Rectal smooth muscle tissue (tissue), 1 donor: ENCODE measurements around the gene MTMR6.

Source experiments
- H3K27ac ChIP-seq: one replicate; pipeline ENCODE4 v1.7.0; 2013; ENCODE audit warnings: low read depth, low read length, inconsistent platforms
- H3K27me3 ChIP-seq: one replicate; pipeline ENCODE4 v1.7.0; 2013; ENCODE audit warnings: low read length; ENCODE audit not compliant: control insufficient read depth, insufficient read depth
- H3K36me3 ChIP-seq: one replicate; pipeline ENCODE4 v1.7.0; 2013; ENCODE audit warnings: low read length; ENCODE audit not compliant: control insufficient read depth, insufficient read depth
- H3K4me1 ChIP-seq: one replicate; pipeline ENCODE4 v1.7.0; 2013; ENCODE audit warnings: low read length; ENCODE audit not compliant: control insufficient read depth, insufficient read depth
- H3K4me3 ChIP-seq: one replicate; pipeline ENCODE4 v1.7.0; 2013; ENCODE audit warnings: low read length
- H3K9ac ChIP-seq: one replicate; pipeline ENCODE4 v1.7.0; 2013; ENCODE audit warnings: low read length

MTMR6 gene

GRCh38 chr13:25267715-25268114 lies 19.6 kb downstream of the MTMR6 start:
- H3K4me3 ChIP-seq: no peak overlapping the region
- H3K27me3 ChIP-seq: no peaks in the 10 kb centered on the region
- H3K9ac ChIP-seq: no peak overlapping the region
- no peaks in the 10 kb centered on the region for H3K4me1 ChIP-seq
- peaks cover 10% of the 10 kb centered on the region for H3K36me3 ChIP-seq
- H3K27ac ChIP-seq: no peak overlapping the region

- H3K36me3 ChIP-seq: peaks cover 7% of the 10 kb centered on the region
- H3K27me3 ChIP-seq: no peaks in the 10 kb centered on the region
- no peak overlapping the region for H3K27ac ChIP-seq
- no peak overlapping the region for H3K9ac ChIP-seq
- H3K4me3 ChIP-seq: no peak overlapping the region
- H3K4me1 ChIP-seq: no peaks in the 10 kb centered on the region
Observed at GRCh38 chr13:25266706-25267105, 20.6 kb downstream of the MTMR6 start.

- H3K4me1 ChIP-seq: no peaks in the 10 kb centered on the region
- H3K27me3 ChIP-seq: no peaks in the 10 kb centered on the region
- peaks cover 7% of the 10 kb centered on the region for H3K36me3 ChIP-seq
- H3K9ac ChIP-seq: no peak overlapping the region
- H3K27ac ChIP-seq: no peak overlapping the region
- H3K4me3 ChIP-seq: no peak overlapping the region
Observed at GRCh38 chr13:25262261-25262660, 25.0 kb downstream of the MTMR6 start.

- H3K36me3 ChIP-seq: peaks cover 4% of the 10 kb centered on the region
- no peak overlapping the region for H3K4me3 ChIP-seq
- no peaks in the 10 kb centered on the region for H3K4me1 ChIP-seq
- no peak overlapping the region for H3K27ac ChIP-seq
- H3K9ac ChIP-seq: no peak overlapping the region
- H3K27me3 ChIP-seq: no peaks in the 10 kb centered on the region
Observed at GRCh38 chr13:25253702-25254101, 33.6 kb downstream of the MTMR6 start.

- Histone ChIP-seq H3K4me3 (no peak overlapping the region), H3K9ac (no peak overlapping the region), H3K27ac (no peak overlapping the region), H3K27me3 (no peaks in the 10 kb centered on the region), H3K4me1 (no peaks in the 10 kb centered on the region), H3K36me3 (peaks cover 4% of the 10 kb centered on the region)
Observed at GRCh38 chr13:25252752-25253151, 34.5 kb downstream of the MTMR6 start.

- no peak overlapping the region for H3K27ac ChIP-seq
- no peak overlapping the region for H3K4me3 ChIP-seq
- no peaks in the 10 kb centered on the region for H3K27me3 ChIP-seq
- peaks cover 3% of the 10 kb centered on the region for H3K36me3 ChIP-seq
- H3K9ac ChIP-seq: no peak overlapping the region
- H3K4me1 ChIP-seq: no peaks in the 10 kb centered on the region
Observed at GRCh38 chr13:25252225-25252624, 35.1 kb downstream of the MTMR6 start.

- H3K4me3 ChIP-seq: no peak overlapping the region
- no peaks in the 10 kb centered on the region for H3K36me3 ChIP-seq
- H3K27me3 ChIP-seq: no peaks in the 10 kb centered on the region
- H3K4me1 ChIP-seq: no peaks in the 10 kb centered on the region
- no peak overlapping the region for H3K9ac ChIP-seq
- no peak overlapping the region for H3K27ac ChIP-seq
Observed at GRCh38 chr13:25249001-25249543, 38.2 kb downstream of the MTMR6 start.

GRCh38 chr13:25248071-25248470 lies 39.2 kb downstream of the MTMR6 start:
- H3K9ac ChIP-seq: no peak overlapping the region
- no peaks in the 10 kb centered on the region for H3K4me1 ChIP-seq
- H3K27me3 ChIP-seq: no peaks in the 10 kb centered on the region
- H3K27ac ChIP-seq: no peak overlapping the region
- H3K4me3 ChIP-seq: no peak overlapping the region
- no peaks in the 10 kb centered on the region for H3K36me3 ChIP-seq

GRCh38 chr13:25247360-25247759 lies 39.9 kb downstream of the MTMR6 start:
- Histone ChIP-seq H3K36me3 (no peaks in the 10 kb centered on the region), H3K4me1 (no peaks in the 10 kb centered on the region), H3K27me3 (no peaks in the 10 kb centered on the region), H3K27ac (no peak overlapping the region), H3K9ac (no peak overlapping the region), H3K4me3 (no peak overlapping the region)

GRCh38 chr13:25244123-25244522 lies 43.2 kb downstream of the MTMR6 start:
- Histone ChIP-seq H3K4me1 (no peaks in the 10 kb centered on the region), H3K4me3 (no peak overlapping the region), H3K27ac (no peak overlapping the region), H3K36me3 (no peaks in the 10 kb centered on the region), H3K27me3 (no peaks in the 10 kb centered on the region), H3K9ac (no peak overlapping the region)

- Histone ChIP-seq H3K27ac (no peak overlapping the region), H3K9ac (no peak overlapping the region), H3K4me1 (no peaks in the 10 kb centered on the region), H3K36me3 (no peaks in the 10 kb centered on the region), H3K27me3 (no peaks in the 10 kb centered on the region), H3K4me3 (no peak overlapping the region)
Observed at GRCh38 chr13:25242956-25243355, 44.3 kb downstream of the MTMR6 start.

GRCh38 chr13:25241007-25241406 lies 46.3 kb downstream of the MTMR6 start:
- Histone ChIP-seq H3K27ac (no peak overlapping the region), H3K9ac (no peak overlapping the region), H3K36me3 (no peaks in the 10 kb centered on the region), H3K4me3 (no peak overlapping the region), H3K4me1 (no peaks in the 10 kb centered on the region), H3K27me3 (no peaks in the 10 kb centered on the region)

GRCh38 chr13:25237083-25237482 lies 50.2 kb downstream of the MTMR6 start:
- Histone ChIP-seq H3K27ac (no peak overlapping the region), H3K9ac (no peak overlapping the region), H3K4me1 (no peaks in the 10 kb centered on the region), H3K27me3 (no peaks in the 10 kb centered on the region), H3K4me3 (no peak overlapping the region), H3K36me3 (no peaks in the 10 kb centered on the region)
